Sciatic nerve (tissue), 2 donors: Measurements from ENCODE around the gene TPSD1. TPM values are rescaled to one million over a fixed set of nuclear protein-coding genes. Genes with fewer than 3 reads are reported as not detected.
A peak's percentile ranks its signal among the peaks of the same experiment; 100 is the strongest.
"Not testable (repeated sequence)": the region's sequence is repeated elsewhere in the genome, so short reads cannot be mapped to it uniquely, and the experiment has no call there.

Experiments used
- ATAC-seq: fragments of 200-7000 bp; cut with Tn5 transposase; one replicate; pipeline ENCODE4 v1.9.1; 2020; ENCODE audit warnings: mild to moderate bottlenecking, moderate library complexity
- DNase-seq: peaks from one replicate; pipeline ENCODE4 v3.0.0-alpha.2; 2020; ENCODE audit warnings: low spot score
- intact Hi-C: fragments of 100-400 bp; cut with DNase I; formaldehyde crosslinking; loops from one replicate; pipeline ENCODE4 v1.14.2; 2022
- total RNA-seq: library from RNA; stranded (reverse); fragmentation: NEBNext Ultra II Directional; extraction: Animal tissue kit (Norgen Biotek cat#: 25700); gene quantifications from one replicate; pipeline ENCODE4 v1.2.1, GENCODE V29; 2021
- donor health status: DM: no; HTN: no; CAD: no.
- donor health status: DM: no; HTN: no; CAD: no.

The TPSD1 gene
- total RNA-seq, 1 donor from 2014 or later, result 0.27 TPM

- intact Hi-C loops, result no loop called here
- DNase-seq (no peak), ATAC-seq (no peak)
Measured at GRCh38 chr16:1220098-1220728, 35.7 kb upstream of the TPSD1 start.

- ATAC-seq, result no peak
Measured at GRCh38 chr16:1220841-1221627, 34.8 kb upstream of the TPSD1 start.

GRCh38 chr16:1221628-1222552 is 34.0 kb upstream of the TPSD1 start:
- ATAC-seq (no peak), DNase-seq (no peak)
- intact Hi-C loops, result no loop called here

More at GRCh38 chr16:1220841-1221627, 34.8 kb upstream of the TPSD1 start:
- no peak for DNase-seq
- intact Hi-C loops, result no loop called here

GRCh38 chr16:1222553-1223354 is 33.1 kb upstream of the TPSD1 start:
- DNase-seq (no peak), ATAC-seq (no peak)
- intact Hi-C loops, result no loop called here

GRCh38 chr16:1223355-1224214 is 32.3 kb upstream of the TPSD1 start:
- DNase-seq (no peak), ATAC-seq (no peak)
- intact Hi-C loops, result no loop called here

GRCh38 chr16:1224558-1224957 is 31.3 kb upstream of the TPSD1 start:
- intact Hi-C loops, result no loop called here
- DNase-seq, result no peak
- no peak for ATAC-seq

- intact Hi-C loops, result no loop called here
- ATAC-seq (no peak), DNase-seq (no peak)
Measured at GRCh38 chr16:1225051-1225451, 30.8 kb upstream of the TPSD1 start, which contains the start of gene TPSG1. TPSG1 (minus strand) TSS chr16:1225268; CDS start chr16:1225252, 16 bp downstream.

GRCh38 chr16:1225728-1226311 is 30.0 kb upstream of the TPSD1 start:
- intact Hi-C loops, DNase-seq: not testable (repeated sequence)
- peak; percentile 38 for ATAC-seq

- DNase-seq, intact Hi-C loops, ATAC-seq: not testable (repeated sequence)
Measured at GRCh38 chr16:1226692-1227091, 29.2 kb upstream of the TPSD1 start.

GRCh38 chr16:1228227-1228626 is 27.6 kb upstream of the TPSD1 start:
- ATAC-seq, DNase-seq, intact Hi-C loops: not testable (repeated sequence)

GRCh38 chr16:1229476-1229875 is 26.4 kb upstream of the TPSD1 start:
- DNase-seq, ATAC-seq, intact Hi-C loops: not testable (repeated sequence)

- intact Hi-C loops, DNase-seq: not testable (repeated sequence)
- ATAC-seq, result peak; percentile 20
Measured at GRCh38 chr16:1230084-1230470, 25.8 kb upstream of the TPSD1 start, which contains the start of gene TPSB2. TPSB2 (minus strand) TSS chr16:1230184; CDS start chr16:1229951, 233 bp downstream.

- DNase-seq, ATAC-seq, intact Hi-C loops: not testable (repeated sequence)
Measured at GRCh38 chr16:1230471-1231212, 25.2 kb upstream of the TPSD1 start.

GRCh38 chr16:1231301-1231700 is 24.6 kb upstream of the TPSD1 start:
- ATAC-seq, intact Hi-C loops, DNase-seq: not testable (repeated sequence)

- intact Hi-C loops, DNase-seq, ATAC-seq: not testable (repeated sequence)
Measured at GRCh38 chr16:1232049-1232748, 23.7 kb upstream of the TPSD1 start.

- peak; percentile 38 for ATAC-seq
- DNase-seq, intact Hi-C loops: not testable (repeated sequence)
Measured at GRCh38 chr16:1236659-1237058, 19.2 kb upstream of the TPSD1 start.
